IMR-90 (cell line): Measurements from ENCODE around the gene UBE2E2.

ENCODE experiments used
- BHLHE40 ChIP-seq: fragments of 150-350 bp; IDR thresholded peaks from 2 replicates; pipeline ENCODE4 v1.6.1; 2016; ENCODE audit warnings: mild to moderate bottlenecking, low read depth, low read length
- CEBPB ChIP-seq: IDR thresholded peaks from 2 replicates; pipeline ENCODE4 v1.6.1; 2012; ENCODE audit warnings: low read depth, low read length, improper control_type of control experiment
- CHD1 ChIP-seq: IDR thresholded peaks from 2 replicates; pipeline ENCODE4 v1.6.1; 2012; ENCODE audit warnings: low read depth, low read length, improper control_type of control experiment
- FOS ChIP-seq: fragments of 150-350 bp; IDR thresholded peaks from 2 replicates; pipeline ENCODE4 v1.6.1; 2016; ENCODE audit warnings: low read depth, low read length
- MAFK ChIP-seq: IDR thresholded peaks from 2 replicates; pipeline ENCODE4 v1.6.1; 2012; ENCODE audit warnings: low read depth, low read length, improper control_type of control experiment
- MXI1 ChIP-seq: IDR thresholded peaks from 2 replicates; pipeline ENCODE4 v1.6.1; 2012; ENCODE audit warnings: low read depth, mild to moderate bottlenecking, low read length, moderate library complexity, borderline replicate concordance
- POLR2A ChIP-seq: IDR thresholded peaks from 2 replicates; pipeline ENCODE4 v1.6.1; 2012; ENCODE audit warnings: mild to moderate bottlenecking, low read depth, low read length
- RAD21 ChIP-seq: IDR thresholded peaks from 2 replicates; pipeline ENCODE4 v1.6.1; 2012; ENCODE audit warnings: low read length, improper control_type of control experiment
- RCOR1 ChIP-seq: IDR thresholded peaks from 2 replicates; pipeline ENCODE4 v1.6.1; 2012; ENCODE audit warnings: mild to moderate bottlenecking, low read length, improper control_type of control experiment; ENCODE audit not compliant: insufficient replicate concordance
- RFX5 ChIP-seq: IDR thresholded peaks from 2 replicates; pipeline ENCODE4 v1.8.0; 2012; ENCODE audit warnings: low read depth, mild to moderate bottlenecking, low read length, moderate library complexity
- SMC3 ChIP-seq: fragments of 150-350 bp; IDR thresholded peaks from 2 replicates; pipeline ENCODE4 v1.6.1; 2016; ENCODE audit warnings: low read depth, mild to moderate bottlenecking, antibody characterized with exemption, low read length, moderate library complexity
- TF ChIP-seq, protein P1 (sequence below): conservative IDR thresholded peaks from 2 replicates; pipeline ENCODE4 v1.5.1; 2012; ENCODE audit warnings: mild to moderate bottlenecking, low read depth, low read length, improper control_type of control experiment
- TF ChIP-seq, protein P2 (sequence below): fragments of 150-350 bp; IDR thresholded peaks from 2 replicates; pipeline ENCODE4 v1.6.1; 2017; ENCODE audit warnings: mild to moderate bottlenecking, antibody characterized with exemption, low read length, low read depth
- TF ChIP-seq, protein P3 (sequence below): fragments of 150-350 bp; IDR thresholded peaks from 2 replicates; pipeline ENCODE4 v1.6.1; 2016; ENCODE audit warnings: low read depth, mild to moderate bottlenecking, low read length, moderate library complexity, borderline replicate concordance

DNA sequence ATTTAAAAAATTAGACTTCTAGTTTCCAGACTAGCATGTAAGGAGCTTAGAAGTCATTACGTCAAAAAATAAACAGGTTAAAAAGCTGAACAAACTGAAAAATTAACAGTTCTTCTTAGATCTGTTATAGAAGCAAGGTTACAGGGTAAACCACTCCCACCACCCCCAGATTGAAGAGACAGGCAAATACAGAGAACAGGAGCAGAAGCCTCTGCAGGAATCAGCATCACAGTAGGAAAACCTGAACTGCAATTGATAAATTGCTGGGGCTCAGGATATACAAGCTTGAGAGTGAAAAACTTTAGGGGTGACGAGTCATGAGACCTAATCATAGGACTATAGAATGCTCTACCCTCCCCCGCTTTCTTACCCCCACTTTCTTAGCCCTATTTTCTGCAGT lies 222.3 kb downstream of the UBE2E2 start:
- no peak for TF ChIP-seq RAD21
- TF ChIP-seq, protein P1, sequence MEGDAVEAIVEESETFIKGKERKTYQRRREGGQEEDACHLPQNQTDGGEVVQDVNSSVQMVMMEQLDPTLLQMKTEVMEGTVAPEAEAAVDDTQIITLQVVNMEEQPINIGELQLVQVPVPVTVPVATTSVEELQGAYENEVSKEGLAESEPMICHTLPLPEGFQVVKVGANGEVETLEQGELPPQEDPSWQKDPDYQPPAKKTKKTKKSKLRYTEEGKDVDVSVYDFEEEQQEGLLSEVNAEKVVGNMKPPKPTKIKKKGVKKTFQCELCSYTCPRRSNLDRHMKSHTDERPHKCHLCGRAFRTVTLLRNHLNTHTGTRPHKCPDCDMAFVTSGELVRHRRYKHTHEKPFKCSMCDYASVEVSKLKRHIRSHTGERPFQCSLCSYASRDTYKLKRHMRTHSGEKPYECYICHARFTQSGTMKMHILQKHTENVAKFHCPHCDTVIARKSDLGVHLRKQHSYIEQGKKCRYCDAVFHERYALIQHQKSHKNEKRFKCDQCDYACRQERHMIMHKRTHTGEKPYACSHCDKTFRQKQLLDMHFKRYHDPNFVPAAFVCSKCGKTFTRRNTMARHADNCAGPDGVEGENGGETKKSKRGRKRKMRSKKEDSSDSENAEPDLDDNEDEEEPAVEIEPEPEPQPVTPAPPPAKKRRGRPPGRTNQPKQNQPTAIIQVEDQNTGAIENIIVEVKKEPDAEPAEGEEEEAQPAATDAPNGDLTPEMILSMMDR, result no peak
- TF ChIP-seq, protein P2, sequence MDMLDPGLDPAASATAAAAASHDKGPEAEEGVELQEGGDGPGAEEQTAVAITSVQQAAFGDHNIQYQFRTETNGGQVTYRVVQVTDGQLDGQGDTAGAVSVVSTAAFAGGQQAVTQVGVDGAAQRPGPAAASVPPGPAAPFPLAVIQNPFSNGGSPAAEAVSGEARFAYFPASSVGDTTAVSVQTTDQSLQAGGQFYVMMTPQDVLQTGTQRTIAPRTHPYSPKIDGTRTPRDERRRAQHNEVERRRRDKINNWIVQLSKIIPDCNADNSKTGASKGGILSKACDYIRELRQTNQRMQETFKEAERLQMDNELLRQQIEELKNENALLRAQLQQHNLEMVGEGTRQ, result no peak
- no peak for TF ChIP-seq RFX5
- TF ChIP-seq POLR2A, result no peak
- TF ChIP-seq SMC3, result no peak
- TF ChIP-seq, protein P3, sequence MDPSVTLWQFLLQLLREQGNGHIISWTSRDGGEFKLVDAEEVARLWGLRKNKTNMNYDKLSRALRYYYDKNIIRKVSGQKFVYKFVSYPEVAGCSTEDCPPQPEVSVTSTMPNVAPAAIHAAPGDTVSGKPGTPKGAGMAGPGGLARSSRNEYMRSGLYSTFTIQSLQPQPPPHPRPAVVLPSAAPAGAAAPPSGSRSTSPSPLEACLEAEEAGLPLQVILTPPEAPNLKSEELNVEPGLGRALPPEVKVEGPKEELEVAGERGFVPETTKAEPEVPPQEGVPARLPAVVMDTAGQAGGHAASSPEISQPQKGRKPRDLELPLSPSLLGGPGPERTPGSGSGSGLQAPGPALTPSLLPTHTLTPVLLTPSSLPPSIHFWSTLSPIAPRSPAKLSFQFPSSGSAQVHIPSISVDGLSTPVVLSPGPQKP, result no peak
- TF ChIP-seq RCOR1, result no peak
- TF ChIP-seq MXI1, result no peak
- TF ChIP-seq BHLHE40, result no peak
- TF ChIP-seq MAFK, result no peak
- no peak for TF ChIP-seq FOS
- no peak for TF ChIP-seq CEBPB
- TF ChIP-seq CHD1, result no peak
